RCC 7860 (cell line): Measurements from ENCODE around the gene GAGE13.
"Not testable (repeated sequence)": the region's sequence is repeated elsewhere in the genome, so short reads cannot be mapped to it uniquely, and the experiment has no call there.

ENCODE experiments used
- DNase-seq: peaks from one replicate; pipeline ENCODE4 v3.0.0-alpha.2; 2015; ENCODE audit warnings: low spot score
- FAIRE-seq: peaks from 2 replicates; lab custom pipeline; 2012; peaks lifted over from hg19 to GRCh38; lab: Jason Lieb, UNC

GAGE13 gene, protein sequence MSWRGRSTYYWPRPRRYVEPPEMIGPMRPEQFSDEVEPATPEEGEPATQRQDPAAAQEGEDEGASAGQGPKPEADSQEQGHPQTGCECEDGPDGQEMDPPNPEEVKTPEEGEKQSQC

DNA sequence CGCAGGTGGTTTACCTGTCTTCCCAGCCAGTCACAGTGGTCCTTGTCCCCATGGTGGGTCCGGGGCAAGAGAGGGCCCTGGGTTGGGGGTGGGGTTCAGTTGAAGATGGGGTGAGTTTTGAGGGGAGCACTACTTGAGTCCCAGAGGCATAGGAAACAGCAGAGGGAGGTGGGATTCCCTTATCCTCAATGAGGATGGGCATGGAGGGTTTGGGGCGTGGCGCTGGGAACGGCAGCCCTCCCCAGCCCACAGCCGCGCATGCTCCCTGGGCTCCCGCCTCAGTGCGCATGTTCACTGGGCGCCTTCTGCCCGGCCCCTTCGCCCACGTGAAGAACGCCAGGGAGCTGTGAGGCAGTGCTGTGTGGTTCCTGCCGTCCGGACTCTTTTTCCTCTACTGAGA, at the start of gene GAGE13:
Gene GAGE13, plus strand, starts transcription at position 301 of the 400 bp plus-strand sequence. CDS start 1,156 bp downstream, outside the sequence.
- DNase-seq, FAIRE-seq: not testable (repeated sequence)

DNA sequence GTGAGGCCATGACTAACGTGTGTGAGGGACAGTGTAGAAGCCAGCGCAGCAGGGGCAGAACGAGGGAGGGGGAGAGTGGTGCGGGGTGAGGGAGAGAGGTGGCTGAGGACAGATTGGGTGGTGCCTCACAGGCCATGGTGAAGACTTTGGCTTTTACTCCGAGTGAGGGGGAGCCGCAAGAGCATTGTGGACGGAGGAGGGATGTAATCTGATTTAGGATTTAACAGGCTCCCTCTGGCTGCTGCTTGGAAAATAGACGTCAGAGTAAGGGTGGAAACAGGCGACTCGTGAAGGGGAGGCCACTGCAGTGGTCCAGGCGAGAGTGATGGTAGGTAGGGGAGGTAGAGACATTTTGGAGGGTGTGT, 48.8 kb upstream of the GAGE13 start:
- DNase-seq (no peak), FAIRE-seq (no peak)

DNA sequence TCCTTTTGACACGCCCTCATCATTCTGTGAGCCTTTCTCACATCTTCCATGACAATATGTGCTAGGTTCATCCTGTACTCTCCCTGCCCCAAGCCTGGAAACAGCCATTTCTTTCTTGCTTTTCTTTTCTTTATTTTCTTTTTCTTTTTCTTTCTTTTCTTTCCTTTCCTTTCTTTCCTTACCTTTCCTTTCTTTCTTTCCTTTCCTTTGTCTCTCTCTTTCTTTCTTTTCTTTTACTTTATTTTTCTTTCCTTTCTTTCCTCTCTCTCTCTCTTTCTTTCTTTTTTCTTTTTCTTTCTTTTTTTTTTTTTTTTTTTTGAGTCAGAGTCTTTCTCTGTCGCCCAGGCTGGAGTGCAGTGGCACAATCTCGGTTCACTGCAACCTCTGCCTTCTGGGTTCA, 47.2 kb upstream of the GAGE13 start:
- FAIRE-seq = no peak

DNA sequence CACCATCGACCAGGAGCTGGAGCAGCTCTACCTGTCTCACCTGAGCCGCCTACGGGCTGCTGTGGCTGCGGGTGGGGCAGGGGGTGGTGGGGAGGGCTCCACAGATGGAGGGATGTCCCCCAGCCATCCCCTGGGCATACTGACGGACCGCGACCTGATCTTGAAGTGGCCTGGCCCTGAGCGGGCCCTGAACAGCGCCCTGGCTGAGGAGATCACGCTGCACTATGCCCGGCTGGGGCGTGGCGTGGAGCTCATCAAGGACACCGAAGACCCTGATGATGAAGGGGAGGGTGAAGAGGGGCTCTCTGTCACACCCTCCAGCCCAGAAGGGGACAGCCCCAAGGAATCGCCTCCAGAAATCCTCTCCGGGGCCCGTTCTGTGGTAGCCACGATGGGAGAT, 45.2 kb upstream of the GAGE13 start:
- FAIRE-seq (no peak), DNase-seq (no peak)

More for the DNA sequence above, 47.2 kb upstream of the GAGE13 start:
- no peak for DNase-seq

DNA sequence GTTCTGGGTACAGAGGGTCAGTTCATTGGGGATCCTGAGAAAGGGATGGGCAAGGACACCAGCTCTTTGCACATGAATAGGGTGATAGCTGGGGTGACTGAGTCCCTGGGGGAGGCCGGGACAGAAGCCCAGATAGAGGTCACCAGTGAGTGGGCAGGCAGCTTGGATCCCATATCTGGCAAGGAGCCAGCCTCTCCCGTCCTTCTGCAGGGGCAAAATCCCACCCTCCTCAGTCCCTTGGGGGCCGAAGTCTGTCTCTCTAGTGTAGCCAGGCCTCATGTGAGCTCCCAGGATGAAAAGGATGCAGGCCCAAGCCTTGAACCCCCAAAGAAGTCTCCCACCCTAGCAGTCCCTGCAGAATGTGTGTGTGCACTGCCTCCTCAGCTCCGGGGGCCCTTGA, 44.8 kb upstream of the GAGE13 start:
- no peak for DNase-seq
- FAIRE-seq = no peak

DNA sequence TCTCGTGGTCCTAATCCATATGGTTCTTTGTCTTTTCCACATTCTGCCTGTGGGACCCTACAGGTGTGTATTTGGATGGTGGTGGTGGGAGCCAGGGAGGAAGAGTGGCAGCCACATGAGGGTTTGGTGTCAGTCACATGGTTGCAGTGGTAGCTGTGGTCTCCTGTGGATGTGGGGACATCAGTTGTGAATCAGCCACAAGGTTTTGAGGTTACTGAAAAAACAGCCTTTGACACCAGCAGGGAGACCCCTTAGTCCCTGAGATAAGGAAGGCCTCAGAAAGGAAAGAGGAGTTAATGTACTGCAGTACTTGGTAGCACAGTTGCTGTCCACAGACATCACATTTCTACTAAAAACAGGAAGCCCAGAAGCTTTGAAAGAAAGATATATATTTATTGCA, 43.7 kb upstream of the GAGE13 start:
- FAIRE-seq = no peak
- no peak for DNase-seq

DNA sequence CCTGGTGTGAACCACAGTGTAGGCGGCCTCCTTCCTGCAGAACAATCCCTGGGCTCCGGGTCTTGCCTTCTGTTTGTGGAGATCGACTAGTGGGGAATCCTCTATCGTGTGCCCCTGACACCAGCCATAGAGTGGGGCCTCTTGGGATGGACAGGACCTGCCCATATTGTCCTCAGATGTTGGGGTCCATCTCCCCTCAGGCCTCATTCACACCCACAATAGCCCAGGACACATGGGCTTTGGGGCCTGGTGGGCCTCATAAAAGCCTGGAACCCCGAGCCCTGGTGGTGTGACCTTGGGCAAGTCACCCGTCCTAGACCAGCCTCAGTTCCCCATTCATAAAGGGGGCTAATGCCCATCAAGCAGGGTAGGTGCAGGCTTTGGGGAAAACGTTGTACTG, 41.2 kb upstream of the GAGE13 start:
- no peak for DNase-seq
- no peak for FAIRE-seq

DNA sequence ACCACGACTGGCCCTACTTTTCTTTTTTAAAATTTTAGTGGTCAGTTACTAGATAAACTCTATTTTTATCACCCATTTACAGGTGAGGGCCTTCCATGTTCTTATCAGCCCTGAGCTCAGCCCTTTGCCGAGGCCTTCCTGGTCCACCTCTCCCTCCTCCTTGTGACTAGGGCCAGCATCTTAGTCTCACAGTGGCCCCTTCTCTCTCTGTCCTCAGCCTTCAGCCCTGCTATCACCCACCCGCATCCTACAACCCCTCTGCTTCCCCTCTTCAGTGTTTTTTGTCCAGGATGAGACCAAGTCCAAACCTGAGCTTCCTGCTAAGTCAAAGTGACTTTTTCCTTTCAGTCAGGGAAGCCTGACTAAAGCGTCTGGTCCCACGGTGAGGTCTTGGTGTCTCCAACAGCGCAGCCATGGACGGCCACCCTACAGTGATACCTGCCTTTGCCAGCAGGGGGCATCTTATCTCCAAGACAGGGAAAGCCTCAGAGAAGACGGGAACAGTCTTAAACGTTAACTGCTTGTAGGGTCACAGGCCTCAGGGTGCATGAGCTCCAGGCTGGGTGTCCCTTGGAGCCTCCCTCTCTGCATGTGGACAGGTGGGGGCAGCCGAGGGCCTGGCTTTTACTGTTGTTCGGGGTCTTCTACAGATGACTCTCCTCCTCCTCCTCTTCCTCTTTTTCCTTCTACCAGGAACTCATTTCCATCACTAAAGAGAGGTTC, 39.6 kb upstream of the GAGE13 start:
- DNase-seq (peak; percentile 17), FAIRE-seq (no peak)

DNA sequence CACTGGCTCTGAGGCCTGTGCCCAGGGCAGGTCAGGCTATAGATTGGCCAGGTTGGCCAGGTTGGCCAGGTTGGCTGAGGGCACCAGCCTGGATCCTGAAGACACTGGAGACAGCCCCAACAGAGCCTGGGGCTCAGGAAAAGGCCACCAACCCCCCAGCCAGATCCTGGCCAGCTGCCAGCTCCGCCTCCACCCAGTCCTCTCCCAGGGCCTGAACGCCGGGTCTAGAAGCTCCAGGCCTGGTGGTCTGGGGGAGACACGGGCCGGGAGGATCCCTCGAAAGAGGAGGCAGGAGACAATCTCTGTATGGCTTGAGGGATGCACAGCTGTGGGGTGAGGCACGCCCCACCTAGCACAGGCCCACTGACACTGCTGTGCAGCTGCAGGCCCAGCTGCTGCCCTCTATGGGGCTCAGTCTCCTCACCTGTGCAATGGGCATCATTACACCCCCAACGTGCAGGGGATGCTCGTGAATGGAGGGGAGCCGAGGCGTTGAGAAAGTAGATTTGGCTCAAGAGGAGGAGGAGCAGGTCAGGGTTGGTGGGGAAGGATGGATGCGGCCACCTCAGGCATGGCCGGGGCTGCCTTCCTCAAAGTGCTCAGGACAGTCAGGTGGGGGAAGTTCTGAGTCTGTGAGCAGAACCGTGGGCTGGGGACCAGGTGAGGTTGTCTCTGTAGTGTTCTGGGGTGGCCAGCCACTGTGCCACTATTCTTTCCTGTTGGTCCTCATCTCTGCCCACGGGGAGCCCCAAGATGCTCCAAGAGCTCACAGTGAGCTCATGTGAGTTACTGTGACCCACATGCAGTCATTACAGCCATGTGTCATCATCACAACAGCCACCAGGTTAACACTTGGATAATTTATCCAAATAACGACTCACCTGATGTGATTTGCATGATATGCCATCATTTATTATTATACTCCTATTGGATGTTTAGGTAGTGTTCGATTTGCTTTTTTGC, 38.7 kb upstream of the GAGE13 start:
- FAIRE-seq = no peak
- DNase-seq = no peak

DNA sequence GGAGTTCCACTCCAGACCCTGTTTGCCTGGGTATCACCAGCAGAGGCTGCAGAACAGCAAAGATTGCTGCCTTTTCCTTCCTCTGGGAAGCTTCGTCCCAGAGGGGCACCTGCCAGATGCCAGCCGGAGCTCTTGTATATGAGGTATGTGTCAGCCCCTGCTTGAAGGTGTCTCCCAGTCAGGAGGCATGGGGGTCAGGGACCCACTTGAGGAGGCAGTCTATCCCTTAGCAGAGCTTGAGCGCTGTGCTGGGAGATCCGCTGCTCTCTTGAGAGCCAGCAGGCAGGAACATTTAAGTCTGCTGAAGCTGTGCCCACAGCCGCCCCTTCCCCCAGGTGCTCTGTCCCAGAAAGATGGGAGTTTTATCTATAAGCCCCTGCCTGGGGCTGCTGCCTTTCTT, 32.1 kb upstream of the GAGE13 start:
- FAIRE-seq, DNase-seq: not testable (repeated sequence)

DNA sequence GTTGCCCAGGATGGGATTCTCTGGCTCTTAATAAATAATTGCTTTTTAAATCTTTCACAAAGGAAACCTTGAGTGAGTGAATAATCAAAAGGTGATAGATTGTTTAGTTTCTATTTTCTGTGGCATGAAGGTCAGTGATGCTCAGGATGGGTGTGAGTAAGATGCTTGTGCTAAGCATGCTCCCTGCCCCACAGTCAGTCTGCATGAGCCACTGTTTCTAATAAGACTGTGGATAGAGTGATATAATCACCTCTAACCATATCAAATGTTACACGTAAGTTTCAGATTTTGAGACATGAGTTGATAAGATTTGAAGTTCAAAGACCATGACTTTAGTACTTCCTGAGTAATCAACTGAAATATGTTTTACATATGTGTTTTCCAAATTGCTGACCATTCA, 30.7 kb upstream of the GAGE13 start:
- FAIRE-seq (no peak), DNase-seq (no peak)

DNA sequence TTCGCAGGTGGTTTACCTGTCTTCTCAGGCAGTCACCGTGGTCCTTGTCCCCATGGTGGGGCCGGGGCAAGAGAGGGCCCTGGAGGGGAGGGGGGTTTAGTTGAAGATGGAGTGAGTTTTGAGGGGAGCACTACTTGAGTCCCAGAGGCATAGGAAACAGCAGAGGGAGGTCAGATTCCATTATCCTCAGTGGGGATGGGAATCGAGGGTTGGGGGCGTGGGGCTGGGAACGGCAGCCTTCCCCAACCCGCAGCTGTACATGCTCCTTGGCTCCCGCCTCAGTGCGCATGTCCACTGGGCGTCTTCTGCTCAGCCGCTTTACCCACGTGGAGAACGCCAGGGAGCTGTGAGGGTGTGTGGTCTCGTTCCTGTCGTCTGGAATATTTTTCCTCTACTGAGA, 28.0 kb upstream of the GAGE13 start, which contains the start of gene GAGE10:
Gene GAGE10, plus strand, starts transcription at position 301 of the 400 bp plus-strand sequence. CDS start 1,214 bp downstream, outside the sequence.
- DNase-seq (no peak), FAIRE-seq (no peak)

DNA sequence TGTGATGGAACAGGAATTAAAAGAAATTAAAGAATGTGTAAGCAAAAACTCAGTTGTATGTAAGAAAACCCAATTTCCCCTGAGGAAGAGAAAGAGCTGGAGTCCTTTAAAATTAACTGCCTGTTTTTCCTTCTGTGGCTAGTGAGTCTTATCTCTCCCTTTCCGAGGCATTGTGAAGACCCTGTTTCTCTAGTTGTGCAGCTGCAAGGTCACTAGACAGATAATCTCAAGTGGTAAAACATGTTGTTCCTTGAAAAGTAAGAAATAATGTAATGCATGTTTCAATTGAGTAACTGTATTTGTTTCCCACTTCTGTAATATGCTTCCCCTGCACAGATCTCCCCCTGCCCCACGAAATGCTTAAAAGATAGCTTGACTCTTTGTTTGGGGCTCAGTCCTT, 23.6 kb upstream of the GAGE13 start:
- not testable (repeated sequence) for DNase-seq

DNA sequence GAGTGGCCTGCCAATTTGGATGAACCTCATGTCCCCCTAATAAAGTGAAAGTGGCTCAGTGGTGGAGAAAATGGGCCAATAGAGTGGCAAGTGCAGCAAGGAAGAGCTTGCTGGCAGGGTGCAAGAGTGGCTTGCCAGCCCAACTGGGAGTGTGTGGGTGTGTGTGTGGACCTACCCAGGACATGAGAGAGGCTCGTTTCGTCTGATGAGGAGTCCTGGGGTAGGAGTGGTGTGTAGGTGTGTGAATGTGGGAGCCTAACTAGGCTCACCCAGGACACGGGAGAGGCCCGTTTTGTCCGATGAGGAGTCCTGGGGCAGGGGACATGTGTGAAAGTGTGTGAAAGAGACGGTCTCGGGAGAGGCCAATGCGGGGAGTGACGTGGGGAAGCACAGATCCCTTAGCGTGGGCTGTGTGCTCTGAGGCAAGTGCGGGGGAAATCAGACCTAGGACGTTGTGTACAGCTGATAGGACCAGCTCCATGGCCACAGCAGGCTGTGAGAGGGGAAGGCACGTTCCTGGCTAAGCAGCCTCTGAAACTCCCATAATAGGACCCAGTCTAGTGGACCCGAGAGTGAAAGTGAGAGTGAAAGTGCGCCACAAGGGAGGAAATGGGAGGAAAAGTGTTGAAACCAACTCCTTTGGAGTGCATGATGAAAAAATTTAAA, 22.6 kb upstream of the GAGE13 start:
- DNase-seq = no peak
- no peak for FAIRE-seq

More for the DNA sequence above, 23.6 kb upstream of the GAGE13 start:
- FAIRE-seq = not testable (repeated sequence)

DNA sequence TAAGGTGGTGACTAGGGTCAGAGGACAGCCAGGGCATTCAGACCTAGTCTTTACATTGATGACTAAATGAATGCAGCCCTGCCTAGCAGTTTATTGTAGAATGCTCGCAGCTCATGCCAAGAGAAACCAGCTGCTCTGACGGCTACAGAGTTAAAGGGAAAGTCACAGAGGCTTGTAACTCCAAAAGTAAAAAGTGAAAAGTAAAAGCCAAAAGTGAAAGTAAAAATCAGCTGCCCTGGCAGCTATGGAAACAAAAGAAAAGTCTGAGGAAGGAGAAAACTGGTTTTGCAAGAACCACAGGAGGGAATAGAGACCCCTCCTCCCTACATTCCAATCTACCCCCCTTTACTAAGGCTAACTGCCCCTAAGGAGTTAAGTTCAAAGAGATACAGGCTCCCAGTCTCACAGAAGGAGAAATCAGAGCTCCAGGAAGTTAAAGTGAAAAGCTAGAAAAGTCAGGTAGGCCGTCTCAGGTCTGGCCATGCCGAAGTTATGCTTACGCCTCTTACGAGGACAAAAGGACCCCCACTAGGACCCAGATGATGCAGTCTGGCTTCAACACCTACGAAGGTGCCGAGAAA, 21.9 kb upstream of the GAGE13 start:
- FAIRE-seq (peak; percentile 74), DNase-seq (no peak)

DNA sequence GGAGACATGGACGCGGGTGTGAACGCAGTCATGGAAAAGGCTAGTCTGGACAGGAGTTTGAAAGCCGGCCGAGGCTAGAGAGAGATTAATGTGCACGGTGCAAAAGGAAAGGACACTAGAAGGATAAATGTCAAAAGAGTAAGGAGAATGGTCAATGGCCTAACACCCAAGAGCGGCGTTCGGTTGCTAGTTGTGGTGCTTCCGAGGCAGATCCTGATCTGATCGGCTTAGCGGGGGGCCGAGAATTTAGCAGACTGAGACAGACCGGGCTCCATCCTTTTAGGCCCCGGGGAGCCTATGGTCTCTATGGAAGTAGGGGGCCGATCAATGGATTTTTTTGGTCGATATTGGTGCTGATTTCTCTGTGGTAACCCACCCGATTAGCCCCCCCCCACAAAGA, 21.0 kb upstream of the GAGE13 start:
- no peak for FAIRE-seq

DNA sequence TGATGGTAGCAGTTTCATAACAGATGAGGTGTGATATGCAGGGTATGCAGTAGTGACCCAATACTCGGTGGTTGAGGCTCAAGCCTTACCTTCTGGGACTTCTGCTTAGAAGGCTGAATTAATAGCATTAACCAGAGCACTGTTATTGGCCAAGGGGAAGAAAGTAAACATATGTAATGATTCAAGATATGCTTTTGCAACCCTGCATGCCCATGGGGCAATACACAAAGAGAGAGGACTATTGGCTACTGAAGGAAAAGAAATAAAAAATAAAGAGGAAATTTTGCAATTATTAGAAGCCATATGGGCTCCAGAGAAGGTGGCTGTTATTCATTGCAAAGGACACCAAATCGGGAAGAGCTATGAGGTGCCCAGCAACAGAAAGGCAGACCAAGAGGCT, 19.2 kb upstream of the GAGE13 start:
- DNase-seq (no peak), FAIRE-seq (no peak)

More for the DNA sequence above, 21.0 kb upstream of the GAGE13 start:
- DNase-seq = no peak

DNA sequence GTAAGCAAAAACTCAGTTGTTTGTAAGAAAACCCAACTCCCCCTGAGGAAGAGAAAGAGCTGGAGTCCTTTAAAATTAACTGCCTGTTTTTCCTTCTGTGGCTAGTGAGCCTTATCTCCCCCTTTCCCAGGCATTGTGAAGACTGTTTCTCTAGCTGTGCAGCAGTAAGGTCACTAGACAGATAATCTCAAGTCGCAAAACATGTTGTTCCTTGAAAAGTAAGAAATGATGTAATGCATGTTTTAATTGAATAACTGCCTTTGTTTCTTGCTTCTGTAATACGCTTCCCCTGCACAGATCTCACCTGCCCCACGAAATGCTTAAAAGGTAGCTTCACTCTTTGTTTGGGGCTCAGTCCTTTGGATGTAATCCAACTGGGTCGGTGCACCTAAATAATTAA, 15.3 kb upstream of the GAGE13 start:
- DNase-seq (no peak), FAIRE-seq (no peak)

DNA sequence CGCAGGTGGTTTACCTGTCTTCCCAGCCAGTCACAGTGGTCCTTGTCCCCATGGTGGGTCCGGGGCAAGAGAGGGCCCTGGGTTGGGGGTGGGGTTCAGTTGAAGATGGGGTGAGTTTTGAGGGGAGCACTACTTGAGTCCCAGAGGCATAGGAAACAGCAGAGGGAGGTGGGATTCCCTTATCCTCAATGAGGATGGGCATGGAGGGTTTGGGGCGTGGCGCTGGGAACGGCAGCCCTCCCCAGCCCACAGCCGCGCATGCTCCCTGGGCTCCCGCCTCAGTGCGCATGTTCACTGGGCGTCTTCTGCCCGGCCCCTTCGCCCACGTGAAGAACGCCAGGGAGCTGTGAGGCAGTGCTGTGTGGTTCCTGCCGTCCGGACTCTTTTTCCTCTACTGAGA, 9.6 kb upstream of the GAGE13 start, which contains the start of gene GAGE12J:
Gene GAGE12J, plus strand, starts transcription at position 301 of the 400 bp plus-strand sequence. CDS start 1,157 bp downstream, outside the sequence.
- FAIRE-seq, DNase-seq: not testable (repeated sequence)

DNA sequence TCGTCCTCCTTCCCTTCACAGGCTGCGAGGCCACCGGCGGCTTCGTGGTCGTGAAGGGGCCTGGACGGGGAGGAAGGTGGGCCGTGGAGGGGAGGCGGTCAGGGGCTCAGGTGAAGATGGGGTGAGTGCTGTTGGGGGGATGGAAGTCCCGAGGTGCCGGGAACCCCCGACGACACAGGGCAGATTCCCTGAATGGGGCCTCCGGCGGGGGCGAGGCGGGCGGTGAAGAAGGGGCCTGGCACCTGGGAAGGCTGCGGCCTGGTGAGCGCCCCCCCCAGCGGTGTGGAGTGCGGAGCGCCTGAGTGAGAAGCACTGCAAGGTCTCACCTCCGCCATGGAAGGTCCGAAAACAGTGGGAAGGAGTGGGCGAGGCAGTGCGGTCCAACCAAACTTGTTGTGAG, 9.1 kb upstream of the GAGE13 start:
- not testable (repeated sequence) for FAIRE-seq, DNase-seq
